CD14-positive monocyte (primary cell): Measurements from ENCODE around the gene WDTC1. TPM values are rescaled to one million over a fixed set of nuclear protein-coding genes. Genes with fewer than 3 reads are reported as not detected.
A peak's percentile ranks its signal among the peaks of the same experiment; 100 is the strongest.

Experiments
- DNase-seq, 3 donors: peaks; one replicate each; pipeline ENCODE4 v3.0.0-alpha.2; 2011 to 2022
- H2AFZ ChIP-seq: 2 replicates; pipeline ENCODE4 v1.6.0; 2012; ENCODE audit warnings: mild to moderate bottlenecking, low read depth, low read length, inconsistent platforms; ENCODE audit not compliant: insufficient read depth, poor library complexity, severe bottlenecking
- H3K27ac ChIP-seq, 2 donors: 1 replicate in 1 of 2; 2 replicates in 1 of 2; pipeline ENCODE4 v1.5.1; 2012 to 2013; ENCODE audit warnings: low read length in 2 of 2, control low read depth in 1 of 2, inconsistent platforms in 1 of 2, low read depth in 1 of 2, mild to moderate bottlenecking in 1 of 2
- H3K27me3 ChIP-seq, 2 donors: one replicate each; pipeline versions ENCODE4 v1.6.0 to v1.6.1; 2011 to 2013; ENCODE audit warnings: low read length in 2 of 2; ENCODE audit not compliant: control insufficient read depth in 2 of 2, insufficient read depth in 2 of 2
- H3K36me3 ChIP-seq, 2 donors: replicated peaks in 1 of 2; 1 replicate in 1 of 2; 2 replicates in 1 of 2; pipeline versions ENCODE4 v1.5.1 to v1.6.1; 2012 to 2013; ENCODE audit warnings: low read length in 2 of 2, control low read depth in 1 of 2, inconsistent platforms in 1 of 2, mild to moderate bottlenecking in 1 of 2; ENCODE audit not compliant: insufficient read depth in 2 of 2, control insufficient read depth in 1 of 2
- H3K4me1 ChIP-seq, 2 donors: 1 replicate in 1 of 2; 2 replicates in 1 of 2; pipeline versions ENCODE4 v1.5.1 to v1.6.1; 2012 to 2013; ENCODE audit warnings: low read length in 2 of 2, control low read depth in 1 of 2, inconsistent platforms in 1 of 2, mild to moderate bottlenecking in 1 of 2, moderate library complexity in 1 of 2; ENCODE audit not compliant: insufficient read depth in 2 of 2, control insufficient read depth in 1 of 2
- H3K4me2 ChIP-seq: replicated peaks from 2 replicates; pipeline ENCODE3; 2012; ENCODE audit warnings: low read length, moderate library complexity, mild to moderate bottlenecking; ENCODE audit not compliant: poor library complexity, severe bottlenecking; ENCODE audit errors: extremely low read depth
- H3K4me3 ChIP-seq, 3 experiments: fragments of 200-600 bp in 1 of 3; sonication (generic) in 1 of 3; replicated peaks in 1 of 3; 1 replicate in 2 of 3; 2 replicates in 1 of 3; pipeline ENCODE4 v1.5.1; 2011 to 2013; ENCODE audit warnings: low read length in 3 of 3, mild to moderate bottlenecking in 3 of 3, control low read depth in 2 of 3, low read depth in 2 of 3, inconsistent platforms in 1 of 3, moderate library complexity in 1 of 3
- H3K79me2 ChIP-seq: 2 replicates; pipeline ENCODE4 v1.6.0; 2012; ENCODE audit warnings: mild to moderate bottlenecking, control low read depth, inconsistent platforms, low read length, moderate library complexity; ENCODE audit not compliant: insufficient read depth
- H3K9ac ChIP-seq: 2 replicates; pipeline ENCODE4 v1.6.0; 2017; ENCODE audit warnings: low read length, mild to moderate bottlenecking; ENCODE audit not compliant: insufficient read depth, poor library complexity, severe bottlenecking
- H3K9me3 ChIP-seq, 2 donors: replicated peaks in 1 of 2; 1 replicate in 1 of 2; 2 replicates in 1 of 2; pipeline versions ENCODE4 v1.5.1 to v1.6.1; 2012 to 2013; ENCODE audit warnings: low read length in 2 of 2, control low read depth in 1 of 2; ENCODE audit not compliant: control insufficient read depth in 1 of 2, insufficient read depth in 1 of 2
- H4K20me1 ChIP-seq: 2 replicates; pipeline ENCODE4 v1.6.0; 2012; ENCODE audit warnings: mild to moderate bottlenecking, low read length, control low read depth, moderate library complexity; ENCODE audit not compliant: insufficient read depth
- H3K27ac Mint-ChIP-seq, 7 donors: one replicate each; pipeline ENCODE4 v1.8.0; 2020; ENCODE audit warnings: mild to moderate bottlenecking in 7 of 7, mixed read lengths in 7 of 7, moderate library complexity in 6 of 7, inconsistent platforms in 2 of 7
- H3K27me3 Mint-ChIP-seq, 3 donors: one replicate each; pipeline ENCODE4 v1.8.0; 2021 to 2022; ENCODE audit warnings: low read depth in 3 of 3, mild to moderate bottlenecking in 3 of 3, mixed read lengths in 3 of 3, moderate library complexity in 3 of 3, inconsistent platforms in 1 of 3
- H3K36me3 Mint-ChIP-seq, 2 donors: one replicate each; pipeline ENCODE4 v1.8.0; 2020; ENCODE audit warnings: mixed read lengths in 2 of 2, inconsistent platforms in 1 of 2, mild to moderate bottlenecking in 1 of 2
- H3K4me1 Mint-ChIP-seq: one replicate; pipeline ENCODE4 v1.8.0; 2020; ENCODE audit warnings: mild to moderate bottlenecking, mixed read lengths
- H3K4me3 Mint-ChIP-seq, 2 donors: one replicate each; pipeline ENCODE4 v1.8.0; 2020; ENCODE audit warnings: mild to moderate bottlenecking in 2 of 2, mixed read lengths in 2 of 2, moderate library complexity in 1 of 2
- H3K9me3 Mint-ChIP-seq, 7 donors: one replicate each; pipeline ENCODE4 v1.8.0; 2020 to 2022; ENCODE audit warnings: mixed read lengths in 7 of 7, mild to moderate bottlenecking in 6 of 7, moderate library complexity in 6 of 7, inconsistent platforms in 2 of 7
- WGBS: methylation state at CpG from one replicate; pipeline ENCODE4 v1.1.5; 2013; ENCODE audit warnings: missing lambda C conversion rate; ENCODE audit not compliant: insufficient coverage; 5-methylcytosine and 5-hydroxymethylcytosine counted together
- intact Hi-C, 2 donors: fragments of 100-400 bp; cut with micrococcal nuclease; formaldehyde crosslinking; loops; one replicate each; pipeline versions ENCODE4 v1.15.0 to v1.15.1; 2023
- polyA plus RNA-seq, 3 donors: library from polyadenylated mRNA; depleted of rRNA in 1 of 3; unstranded in 2 of 3; stranded (reverse) in 1 of 3; fragments of 300-500 nt in 2 of 3; fragments of >200 nt in 1 of 3; fragmentation: Illumina TruSeq in 2 of 3; gene quantifications; 1 replicate in 2 of 3; 2 replicates in 1 of 3; pipeline ENCODE4 v1.2.3, GENCODE V29; 2012 to 2021
- TF ChIP-seq, protein P1 (sequence below): fragments of 200-600 bp; IDR thresholded peaks from one replicate; pipeline ENCODE4 v1.8.0; 2022; ENCODE audit warnings: antibody characterized with exemption, mild to moderate bottlenecking

WDTC1 gene
- polyA plus RNA-seq, 3 donors, result 2.1 to 26.6 (median 4.3) TPM

GRCh38 chr1:27318136-27318535 lies 83.7 kb downstream of the WDTC1 start:
- TF ChIP-seq, protein P1, sequence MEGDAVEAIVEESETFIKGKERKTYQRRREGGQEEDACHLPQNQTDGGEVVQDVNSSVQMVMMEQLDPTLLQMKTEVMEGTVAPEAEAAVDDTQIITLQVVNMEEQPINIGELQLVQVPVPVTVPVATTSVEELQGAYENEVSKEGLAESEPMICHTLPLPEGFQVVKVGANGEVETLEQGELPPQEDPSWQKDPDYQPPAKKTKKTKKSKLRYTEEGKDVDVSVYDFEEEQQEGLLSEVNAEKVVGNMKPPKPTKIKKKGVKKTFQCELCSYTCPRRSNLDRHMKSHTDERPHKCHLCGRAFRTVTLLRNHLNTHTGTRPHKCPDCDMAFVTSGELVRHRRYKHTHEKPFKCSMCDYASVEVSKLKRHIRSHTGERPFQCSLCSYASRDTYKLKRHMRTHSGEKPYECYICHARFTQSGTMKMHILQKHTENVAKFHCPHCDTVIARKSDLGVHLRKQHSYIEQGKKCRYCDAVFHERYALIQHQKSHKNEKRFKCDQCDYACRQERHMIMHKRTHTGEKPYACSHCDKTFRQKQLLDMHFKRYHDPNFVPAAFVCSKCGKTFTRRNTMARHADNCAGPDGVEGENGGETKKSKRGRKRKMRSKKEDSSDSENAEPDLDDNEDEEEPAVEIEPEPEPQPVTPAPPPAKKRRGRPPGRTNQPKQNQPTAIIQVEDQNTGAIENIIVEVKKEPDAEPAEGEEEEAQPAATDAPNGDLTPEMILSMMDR, result no peak
- H4K20me1 ChIP-seq, result no peaks in the 10 kb centered on the region
- H3K9me3 ChIP-seq, result no peaks in the 10 kb centered on the region
- no peak overlapping the region for H3K9ac ChIP-seq
- Mint-ChIP-seq H3K4me1 (peaks cover 11% of the 10 kb centered on the region), H3K9me3 (no peaks in the 10 kb centered on the region), H3K27ac (peak overlapping the region in 1 of 7 donors; percentile 59), H3K4me3 (no peak overlapping the region), H3K27me3 (peaks cover 10 to 23% (median 13%) of the 10 kb centered on the region in 3 donors), H3K36me3 (no peaks in the 10 kb centered on the region)
- H3K36me3 ChIP-seq, result no peaks in the 10 kb centered on the region
- peaks cover 10% of the 10 kb centered on the region for H3K79me2 ChIP-seq
- intact Hi-C loops, result no loop called here
- 36% methylated on average over 3 of the region's 4 CpGs for WGBS
- H3K4me1 ChIP-seq, result peaks cover 13 to 14% of the 10 kb centered on the region in 2 donors
- no peak overlapping the region for H3K27ac ChIP-seq
- H2AFZ ChIP-seq, result no peak overlapping the region
- no peak overlapping the region for H3K4me2 ChIP-seq
- peaks cover 0 to 3% of the 10 kb centered on the region in 2 donors for H3K27me3 ChIP-seq
- H3K4me3 ChIP-seq, result no peak overlapping the region
- no peak for DNase-seq

DNA sequence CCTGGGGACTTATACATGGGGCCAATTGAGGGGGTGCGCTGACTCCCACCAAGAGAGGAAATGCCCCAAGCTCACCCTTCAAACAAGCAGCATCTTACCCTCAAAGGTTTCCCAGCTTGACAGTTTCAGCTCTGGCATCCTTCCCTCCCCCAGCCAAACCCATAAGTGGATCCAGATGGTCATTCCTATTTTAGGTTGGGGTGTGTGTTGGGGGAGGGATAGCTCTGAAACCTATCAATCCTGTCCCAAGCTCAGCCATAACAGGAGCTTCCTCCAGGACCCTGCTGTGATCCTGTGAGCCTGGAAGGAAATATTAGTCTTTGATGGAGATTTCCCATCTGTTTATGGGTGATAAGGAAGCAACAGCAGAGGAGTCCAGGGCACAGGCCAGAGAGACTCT lies 84.2 kb downstream of the WDTC1 start:
- H3K79me2 ChIP-seq, result peaks cover 14% of the 10 kb centered on the region
- H3K9ac ChIP-seq, result no peak overlapping the region
- intact Hi-C loops, result no loop called here
- no peak overlapping the region for H3K27ac Mint-ChIP-seq
- no peaks in the 10 kb centered on the region for H4K20me1 ChIP-seq
- H3K4me3 Mint-ChIP-seq, result no peak overlapping the region
- H3K36me3 ChIP-seq, result no peaks in the 10 kb centered on the region
- DNase-seq, result no peak
- no peak overlapping the region for H3K27ac ChIP-seq
- peaks cover 0 to 3% of the 10 kb centered on the region in 2 donors for H3K27me3 ChIP-seq
- H3K4me1 Mint-ChIP-seq, result peaks cover 15% of the 10 kb centered on the region
- H3K4me1 ChIP-seq, result peaks cover 17 to 19% of the 10 kb centered on the region in 2 donors
- H3K9me3 Mint-ChIP-seq, result no peaks in the 10 kb centered on the region
- H3K4me3 ChIP-seq, result no peak overlapping the region
- WGBS, result no CpG with 5 or more reads among the region's 1 CpG
- no peaks in the 10 kb centered on the region for H3K9me3 ChIP-seq
- peaks cover 10 to 21% (median 13%) of the 10 kb centered on the region in 3 donors for H3K27me3 Mint-ChIP-seq
- H3K4me2 ChIP-seq, result no peak overlapping the region
- no peak overlapping the region for H2AFZ ChIP-seq
- TF ChIP-seq, protein P1, result no peak
- no peaks in the 10 kb centered on the region for H3K36me3 Mint-ChIP-seq
